Measurements from ENCODE around the gene IFITM10.

DNA sequence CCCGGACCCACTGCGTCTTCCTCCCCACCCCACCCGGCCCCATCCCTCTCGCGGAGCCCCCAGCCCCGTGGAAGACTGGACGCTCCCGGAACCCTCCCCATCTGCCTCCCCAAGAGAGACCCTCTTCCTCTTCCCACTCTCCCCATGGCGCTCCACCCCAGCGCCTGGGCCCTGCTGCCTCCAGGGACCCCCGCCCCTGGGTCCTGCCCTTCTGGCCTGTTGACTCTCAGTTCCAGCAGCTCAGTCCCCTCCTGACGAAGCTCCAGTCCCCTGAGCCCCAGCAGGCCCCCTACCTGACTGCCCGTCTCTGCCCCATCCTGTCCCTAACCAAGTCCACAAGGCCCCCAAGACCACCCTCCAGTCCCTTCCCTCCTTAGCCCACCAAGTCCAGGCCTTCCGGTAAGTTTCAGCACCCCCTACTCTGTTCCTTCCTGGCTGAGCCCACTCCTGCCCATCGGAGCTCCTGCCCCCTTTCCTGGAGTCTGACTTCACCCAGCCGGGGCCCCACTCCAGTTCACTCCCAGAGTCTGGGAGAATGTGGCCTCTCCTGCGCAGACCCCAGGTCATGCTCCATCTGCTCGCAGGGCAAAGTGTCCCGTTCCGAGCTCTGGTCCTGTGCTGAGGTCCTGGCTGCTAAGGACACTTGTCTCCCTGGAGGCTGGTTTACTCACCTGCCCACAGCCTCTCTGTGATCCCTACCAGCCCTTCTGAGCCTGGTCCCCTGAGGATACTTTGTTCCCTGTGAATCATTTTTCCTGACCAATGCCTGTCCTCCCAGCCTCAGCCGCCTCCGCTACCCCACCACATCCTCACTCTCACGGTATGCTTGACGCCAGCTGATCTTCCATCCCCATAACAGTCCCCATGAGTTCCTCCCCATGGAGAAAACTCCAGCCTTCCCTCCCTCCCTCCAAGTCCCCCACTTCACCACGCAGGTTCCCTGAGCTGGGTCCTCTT, 722 bp downstream of the IFITM10 start:
- TF ChIP-seq, protein P1, sequence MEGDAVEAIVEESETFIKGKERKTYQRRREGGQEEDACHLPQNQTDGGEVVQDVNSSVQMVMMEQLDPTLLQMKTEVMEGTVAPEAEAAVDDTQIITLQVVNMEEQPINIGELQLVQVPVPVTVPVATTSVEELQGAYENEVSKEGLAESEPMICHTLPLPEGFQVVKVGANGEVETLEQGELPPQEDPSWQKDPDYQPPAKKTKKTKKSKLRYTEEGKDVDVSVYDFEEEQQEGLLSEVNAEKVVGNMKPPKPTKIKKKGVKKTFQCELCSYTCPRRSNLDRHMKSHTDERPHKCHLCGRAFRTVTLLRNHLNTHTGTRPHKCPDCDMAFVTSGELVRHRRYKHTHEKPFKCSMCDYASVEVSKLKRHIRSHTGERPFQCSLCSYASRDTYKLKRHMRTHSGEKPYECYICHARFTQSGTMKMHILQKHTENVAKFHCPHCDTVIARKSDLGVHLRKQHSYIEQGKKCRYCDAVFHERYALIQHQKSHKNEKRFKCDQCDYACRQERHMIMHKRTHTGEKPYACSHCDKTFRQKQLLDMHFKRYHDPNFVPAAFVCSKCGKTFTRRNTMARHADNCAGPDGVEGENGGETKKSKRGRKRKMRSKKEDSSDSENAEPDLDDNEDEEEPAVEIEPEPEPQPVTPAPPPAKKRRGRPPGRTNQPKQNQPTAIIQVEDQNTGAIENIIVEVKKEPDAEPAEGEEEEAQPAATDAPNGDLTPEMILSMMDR (conservative IDR thresholded peaks at IDR 0.05 in 1 of 2, IDR thresholded peaks at IDR 0.05 in 1 of 2; ENCODE audit: low read depth in 1 of 2, low read length in 2 of 2): no peak
- TF ChIP-seq EZH2 (IDR thresholded peaks at IDR 0.05; ENCODE audit: low read length, missing control alignments): no peak

All from fibroblast of lung (primary cell).